ENCODE data around the gene HMOX1. TPM values are rescaled to one million over a fixed set of nuclear protein-coding genes. Genes with fewer than 3 reads are reported as not detected.

Gene HMOX1
- total RNA-seq, 1 experiment from 2014 or later = 12.1 TPM

DNA sequence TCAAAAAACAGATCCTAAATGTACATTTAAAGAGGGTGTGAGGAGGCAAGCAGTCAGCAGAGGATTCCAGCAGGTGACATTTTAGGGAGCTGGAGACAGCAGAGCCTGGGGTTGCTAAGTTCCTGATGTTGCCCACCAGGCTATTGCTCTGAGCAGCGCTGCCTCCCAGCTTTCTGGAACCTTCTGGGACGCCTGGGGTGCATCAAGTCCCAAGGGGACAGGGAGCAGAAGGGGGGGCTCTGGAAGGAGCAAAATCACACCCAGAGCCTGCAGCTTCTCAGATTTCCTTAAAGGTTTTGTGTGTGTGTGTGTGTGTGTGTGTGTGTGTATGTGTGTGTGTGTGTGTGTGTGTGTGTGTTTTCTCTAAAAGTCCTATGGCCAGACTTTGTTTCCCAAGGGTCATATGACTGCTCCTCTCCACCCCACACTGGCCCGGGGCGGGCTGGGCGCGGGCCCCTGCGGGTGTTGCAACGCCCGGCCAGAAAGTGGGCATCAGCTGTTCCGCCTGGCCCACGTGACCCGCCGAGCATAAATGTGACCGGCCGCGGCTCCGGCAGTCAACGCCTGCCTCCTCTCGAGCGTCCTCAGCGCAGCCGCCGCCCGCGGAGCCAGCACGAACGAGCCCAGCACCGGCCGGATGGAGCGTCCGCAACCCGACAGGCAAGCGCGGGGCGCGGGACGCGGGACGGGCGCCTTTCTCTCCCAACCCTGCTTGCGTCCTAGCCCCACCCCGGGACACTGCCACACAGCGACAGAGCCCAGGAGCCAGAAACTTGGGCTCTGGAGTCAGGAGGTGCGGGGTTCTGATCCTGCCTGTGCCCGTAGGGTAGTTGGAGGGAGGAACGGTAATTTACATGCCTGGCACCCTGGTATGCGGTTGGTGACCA is at the start of gene HMOX1 (continued):
- TF ChIP-seq ZNF232 (CRISPR knock-in tag; IDR thresholded peaks at IDR 0.05) = no peak
- TF ChIP-seq, protein P1, sequence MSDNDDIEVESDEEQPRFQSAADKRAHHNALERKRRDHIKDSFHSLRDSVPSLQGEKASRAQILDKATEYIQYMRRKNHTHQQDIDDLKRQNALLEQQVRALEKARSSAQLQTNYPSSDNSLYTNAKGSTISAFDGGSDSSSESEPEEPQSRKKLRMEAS (CRISPR knock-in tag; IDR thresholded peaks at IDR 0.05) = peak; percentile 76

DNA sequence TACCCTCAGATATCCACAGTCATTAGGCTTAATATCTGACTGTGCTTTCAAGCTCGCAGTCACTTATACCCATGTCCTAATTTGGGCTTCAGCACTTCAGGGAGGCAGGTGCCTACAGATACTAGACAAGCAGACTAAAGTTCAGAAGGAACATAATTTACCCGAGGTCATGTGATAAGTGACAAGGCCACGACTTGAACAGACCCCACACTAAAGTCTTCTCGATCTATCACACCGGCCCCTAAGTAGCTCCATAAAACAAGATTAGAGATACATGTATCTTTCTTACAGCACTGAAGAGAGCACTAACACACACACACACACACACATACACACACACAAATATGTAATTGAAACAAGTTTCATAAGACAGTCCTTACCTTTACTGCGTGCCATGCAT is 48.6 kb upstream of the HMOX1 start:
- Mint-ChIP-seq H3K4me3 (no peak overlapping the region), H3K27ac (no peak overlapping the region), H3K9me3 (no peaks in the 10 kb centered on the region), H3K36me3 (peaks cover 12% of the 10 kb centered on the region), H3K27me3 (ENCODE audit: low read depth) (no peaks in the 10 kb centered on the region), H3K4me1 (no peaks in the 10 kb centered on the region)
- ATAC-seq (no peak), DNase-seq (ENCODE audit: low spot score) (no peak)
- ChIA-PET CTCF (no interaction called here), POLR2A (no interaction called here)
- TF ChIP-seq, protein P2, sequence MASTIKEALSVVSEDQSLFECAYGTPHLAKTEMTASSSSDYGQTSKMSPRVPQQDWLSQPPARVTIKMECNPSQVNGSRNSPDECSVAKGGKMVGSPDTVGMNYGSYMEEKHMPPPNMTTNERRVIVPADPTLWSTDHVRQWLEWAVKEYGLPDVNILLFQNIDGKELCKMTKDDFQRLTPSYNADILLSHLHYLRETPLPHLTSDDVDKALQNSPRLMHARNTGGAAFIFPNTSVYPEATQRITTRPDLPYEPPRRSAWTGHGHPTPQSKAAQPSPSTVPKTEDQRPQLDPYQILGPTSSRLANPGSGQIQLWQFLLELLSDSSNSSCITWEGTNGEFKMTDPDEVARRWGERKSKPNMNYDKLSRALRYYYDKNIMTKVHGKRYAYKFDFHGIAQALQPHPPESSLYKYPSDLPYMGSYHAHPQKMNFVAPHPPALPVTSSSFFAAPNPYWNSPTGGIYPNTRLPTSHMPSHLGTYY (CRISPR knock-in tag; IDR thresholded peaks at IDR 0.05) = no peak
- TF ChIP-seq, protein P3, sequence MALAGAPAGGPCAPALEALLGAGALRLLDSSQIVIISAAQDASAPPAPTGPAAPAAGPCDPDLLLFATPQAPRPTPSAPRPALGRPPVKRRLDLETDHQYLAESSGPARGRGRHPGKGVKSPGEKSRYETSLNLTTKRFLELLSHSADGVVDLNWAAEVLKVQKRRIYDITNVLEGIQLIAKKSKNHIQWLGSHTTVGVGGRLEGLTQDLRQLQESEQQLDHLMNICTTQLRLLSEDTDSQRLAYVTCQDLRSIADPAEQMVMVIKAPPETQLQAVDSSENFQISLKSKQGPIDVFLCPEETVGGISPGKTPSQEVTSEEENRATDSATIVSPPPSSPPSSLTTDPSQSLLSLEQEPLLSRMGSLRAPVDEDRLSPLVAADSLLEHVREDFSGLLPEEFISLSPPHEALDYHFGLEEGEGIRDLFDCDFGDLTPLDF (CRISPR knock-in tag; IDR thresholded peaks at IDR 0.05) = no peak
- TF ChIP-seq, protein P4, sequence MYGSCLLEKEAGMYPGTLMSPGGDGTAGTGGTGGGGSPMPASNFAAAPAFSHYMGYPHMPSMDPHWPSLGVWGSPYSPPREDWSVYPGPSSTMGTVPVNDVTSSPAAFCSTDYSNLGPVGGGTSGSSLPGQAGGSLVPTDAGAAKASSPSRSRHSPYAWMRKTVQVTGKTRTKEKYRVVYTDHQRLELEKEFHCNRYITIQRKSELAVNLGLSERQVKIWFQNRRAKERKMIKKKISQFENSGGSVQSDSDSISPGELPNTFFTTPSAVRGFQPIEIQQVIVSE (CRISPR knock-in tag; IDR thresholded peaks at IDR 0.05; ENCODE audit: borderline replicate concordance) = no peak
- no peak for TF ChIP-seq ZBTB21 (CRISPR knock-in tag; IDR thresholded peaks at IDR 0.05; ENCODE audit: borderline replicate concordance)
- no peak for TF ChIP-seq ZNF671 (CRISPR knock-in tag; IDR thresholded peaks at IDR 0.05)

DNA sequence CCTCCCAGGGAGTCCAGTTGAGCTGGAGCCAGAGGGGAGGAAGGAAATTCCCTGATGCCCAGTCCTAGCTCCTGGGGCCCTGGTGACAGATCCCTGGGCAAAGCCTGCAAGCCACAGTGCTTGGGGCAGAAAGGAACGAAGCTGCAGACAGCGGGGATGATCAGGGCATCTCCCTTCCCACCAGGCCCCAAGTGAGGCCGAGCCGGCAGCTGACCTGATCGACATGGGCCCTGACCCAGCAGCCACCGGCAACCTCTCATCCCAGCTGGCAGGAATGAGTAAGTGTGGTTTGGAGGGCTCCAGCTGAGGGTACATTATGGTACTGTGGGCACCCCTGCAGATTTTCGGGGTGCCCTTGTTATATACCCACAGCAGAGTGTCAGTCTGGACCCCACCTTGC is 47.7 kb upstream of the HMOX1 start:
- Mint-ChIP-seq H3K9me3 (no peaks in the 10 kb centered on the region), H3K36me3 (peaks cover 12% of the 10 kb centered on the region), H3K4me3 (no peak overlapping the region), H3K27me3 (ENCODE audit: low read depth) (no peaks in the 10 kb centered on the region), H3K4me1 (no peaks in the 10 kb centered on the region), H3K27ac (no peak overlapping the region)
- CTCF ChIA-PET = no interaction called here
- ATAC-seq (no peak), DNase-seq (ENCODE audit: low spot score) (no peak)
- TF ChIP-seq, protein P5, sequence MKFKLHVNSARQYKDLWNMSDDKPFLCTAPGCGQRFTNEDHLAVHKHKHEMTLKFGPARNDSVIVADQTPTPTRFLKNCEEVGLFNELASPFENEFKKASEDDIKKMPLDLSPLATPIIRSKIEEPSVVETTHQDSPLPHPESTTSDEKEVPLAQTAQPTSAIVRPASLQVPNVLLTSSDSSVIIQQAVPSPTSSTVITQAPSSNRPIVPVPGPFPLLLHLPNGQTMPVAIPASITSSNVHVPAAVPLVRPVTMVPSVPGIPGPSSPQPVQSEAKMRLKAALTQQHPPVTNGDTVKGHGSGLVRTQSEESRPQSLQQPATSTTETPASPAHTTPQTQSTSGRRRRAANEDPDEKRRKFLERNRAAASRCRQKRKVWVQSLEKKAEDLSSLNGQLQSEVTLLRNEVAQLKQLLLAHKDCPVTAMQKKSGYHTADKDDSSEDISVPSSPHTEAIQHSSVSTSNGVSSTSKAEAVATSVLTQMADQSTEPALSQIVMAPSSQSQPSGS (CRISPR knock-in tag; IDR thresholded peaks at IDR 0.05; ENCODE audit: borderline replicate concordance, low read depth) = no peak
- TF ChIP-seq, protein P6, sequence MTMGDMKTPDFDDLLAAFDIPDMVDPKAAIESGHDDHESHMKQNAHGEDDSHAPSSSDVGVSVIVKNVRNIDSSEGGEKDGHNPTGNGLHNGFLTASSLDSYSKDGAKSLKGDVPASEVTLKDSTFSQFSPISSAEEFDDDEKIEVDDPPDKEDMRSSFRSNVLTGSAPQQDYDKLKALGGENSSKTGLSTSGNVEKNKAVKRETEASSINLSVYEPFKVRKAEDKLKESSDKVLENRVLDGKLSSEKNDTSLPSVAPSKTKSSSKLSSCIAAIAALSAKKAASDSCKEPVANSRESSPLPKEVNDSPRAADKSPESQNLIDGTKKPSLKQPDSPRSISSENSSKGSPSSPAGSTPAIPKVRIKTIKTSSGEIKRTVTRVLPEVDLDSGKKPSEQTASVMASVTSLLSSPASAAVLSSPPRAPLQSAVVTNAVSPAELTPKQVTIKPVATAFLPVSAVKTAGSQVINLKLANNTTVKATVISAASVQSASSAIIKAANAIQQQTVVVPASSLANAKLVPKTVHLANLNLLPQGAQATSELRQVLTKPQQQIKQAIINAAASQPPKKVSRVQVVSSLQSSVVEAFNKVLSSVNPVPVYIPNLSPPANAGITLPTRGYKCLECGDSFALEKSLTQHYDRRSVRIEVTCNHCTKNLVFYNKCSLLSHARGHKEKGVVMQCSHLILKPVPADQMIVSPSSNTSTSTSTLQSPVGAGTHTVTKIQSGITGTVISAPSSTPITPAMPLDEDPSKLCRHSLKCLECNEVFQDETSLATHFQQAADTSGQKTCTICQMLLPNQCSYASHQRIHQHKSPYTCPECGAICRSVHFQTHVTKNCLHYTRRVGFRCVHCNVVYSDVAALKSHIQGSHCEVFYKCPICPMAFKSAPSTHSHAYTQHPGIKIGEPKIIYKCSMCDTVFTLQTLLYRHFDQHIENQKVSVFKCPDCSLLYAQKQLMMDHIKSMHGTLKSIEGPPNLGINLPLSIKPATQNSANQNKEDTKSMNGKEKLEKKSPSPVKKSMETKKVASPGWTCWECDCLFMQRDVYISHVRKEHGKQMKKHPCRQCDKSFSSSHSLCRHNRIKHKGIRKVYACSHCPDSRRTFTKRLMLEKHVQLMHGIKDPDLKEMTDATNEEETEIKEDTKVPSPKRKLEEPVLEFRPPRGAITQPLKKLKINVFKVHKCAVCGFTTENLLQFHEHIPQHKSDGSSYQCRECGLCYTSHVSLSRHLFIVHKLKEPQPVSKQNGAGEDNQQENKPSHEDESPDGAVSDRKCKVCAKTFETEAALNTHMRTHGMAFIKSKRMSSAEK (CRISPR knock-in tag; IDR thresholded peaks at IDR 0.05; ENCODE audit: borderline replicate concordance) = no peak
- TF ChIP-seq JAZF1 (CRISPR knock-in tag; IDR thresholded peaks at IDR 0.05) = no peak
- TF ChIP-seq, protein P7, sequence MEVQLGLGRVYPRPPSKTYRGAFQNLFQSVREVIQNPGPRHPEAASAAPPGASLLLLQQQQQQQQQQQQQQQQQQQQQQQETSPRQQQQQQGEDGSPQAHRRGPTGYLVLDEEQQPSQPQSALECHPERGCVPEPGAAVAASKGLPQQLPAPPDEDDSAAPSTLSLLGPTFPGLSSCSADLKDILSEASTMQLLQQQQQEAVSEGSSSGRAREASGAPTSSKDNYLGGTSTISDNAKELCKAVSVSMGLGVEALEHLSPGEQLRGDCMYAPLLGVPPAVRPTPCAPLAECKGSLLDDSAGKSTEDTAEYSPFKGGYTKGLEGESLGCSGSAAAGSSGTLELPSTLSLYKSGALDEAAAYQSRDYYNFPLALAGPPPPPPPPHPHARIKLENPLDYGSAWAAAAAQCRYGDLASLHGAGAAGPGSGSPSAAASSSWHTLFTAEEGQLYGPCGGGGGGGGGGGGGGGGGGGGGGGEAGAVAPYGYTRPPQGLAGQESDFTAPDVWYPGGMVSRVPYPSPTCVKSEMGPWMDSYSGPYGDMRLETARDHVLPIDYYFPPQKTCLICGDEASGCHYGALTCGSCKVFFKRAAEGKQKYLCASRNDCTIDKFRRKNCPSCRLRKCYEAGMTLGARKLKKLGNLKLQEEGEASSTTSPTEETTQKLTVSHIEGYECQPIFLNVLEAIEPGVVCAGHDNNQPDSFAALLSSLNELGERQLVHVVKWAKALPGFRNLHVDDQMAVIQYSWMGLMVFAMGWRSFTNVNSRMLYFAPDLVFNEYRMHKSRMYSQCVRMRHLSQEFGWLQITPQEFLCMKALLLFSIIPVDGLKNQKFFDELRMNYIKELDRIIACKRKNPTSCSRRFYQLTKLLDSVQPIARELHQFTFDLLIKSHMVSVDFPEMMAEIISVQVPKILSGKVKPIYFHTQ (CRISPR knock-in tag; IDR thresholded peaks at IDR 0.05) = no peak
- no peak for TF ChIP-seq FOXK1 (CRISPR knock-in tag; IDR thresholded peaks at IDR 0.05)
- TF ChIP-seq GTF2I (CRISPR knock-in tag; conservative IDR thresholded peaks at IDR 0.05) = no peak
- TF ChIP-seq, protein P8, sequence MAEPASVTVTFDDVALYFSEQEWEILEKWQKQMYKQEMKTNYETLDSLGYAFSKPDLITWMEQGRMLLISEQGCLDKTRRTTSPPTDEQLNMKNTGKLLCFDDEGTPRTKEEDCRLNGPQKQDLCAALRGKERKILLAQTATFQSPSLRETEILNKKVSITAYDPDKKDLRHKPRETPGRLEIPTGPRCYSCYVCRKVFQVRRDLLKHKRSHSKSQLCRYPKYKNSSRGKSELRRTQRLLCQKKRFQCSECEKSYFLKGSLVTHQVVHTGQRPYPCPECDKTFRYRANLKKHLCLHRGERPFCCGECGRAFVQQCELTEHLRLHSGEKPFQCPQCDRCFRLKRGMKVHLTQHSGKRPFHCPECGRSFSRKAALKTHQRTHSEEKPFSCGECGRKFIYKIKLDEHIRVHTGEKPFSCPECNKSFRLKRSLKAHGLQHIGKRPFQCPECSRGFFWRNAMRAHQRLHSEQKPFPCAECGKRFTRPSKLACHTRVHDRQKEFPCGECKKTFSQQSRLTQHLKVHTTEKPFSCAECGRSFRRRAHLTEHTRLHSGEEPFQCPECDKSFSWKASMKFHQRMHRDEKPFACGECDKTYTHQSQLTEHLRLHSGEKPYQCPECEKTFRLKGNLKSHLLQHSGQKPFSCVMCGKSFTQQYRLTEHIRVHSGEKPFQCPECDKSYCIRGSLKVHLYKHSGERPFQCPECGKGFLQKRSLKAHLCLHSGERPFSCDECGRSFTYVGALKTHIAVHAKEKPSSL (CRISPR knock-in tag; conservative IDR thresholded peaks at IDR 0.05) = no peak
- no peak for TF ChIP-seq GRHL2 (CRISPR knock-in tag; IDR thresholded peaks at IDR 0.05; ENCODE audit: insufficient replicate concordance, severe bottlenecking)
- TF ChIP-seq, protein P1 (CRISPR knock-in tag; IDR thresholded peaks at IDR 0.05) = no peak
- POLR2A ChIA-PET = no interaction called here

Measured in WTC11 (cell line).